HPDE6-E6E7 (cell line): ENCODE results near the gene RNF13.
"Not testable (repeated sequence)": the region's sequence is repeated elsewhere in the genome, so short reads cannot be mapped to it uniquely, and the experiment has no call there.

Source experiments
- DNase-seq: peaks from one replicate; pipeline ENCODE4 v3.0.0; 2011; ENCODE audit warnings: missing footprints; ENCODE audit errors: extremely low spot score

Gene RNF13

DNA sequence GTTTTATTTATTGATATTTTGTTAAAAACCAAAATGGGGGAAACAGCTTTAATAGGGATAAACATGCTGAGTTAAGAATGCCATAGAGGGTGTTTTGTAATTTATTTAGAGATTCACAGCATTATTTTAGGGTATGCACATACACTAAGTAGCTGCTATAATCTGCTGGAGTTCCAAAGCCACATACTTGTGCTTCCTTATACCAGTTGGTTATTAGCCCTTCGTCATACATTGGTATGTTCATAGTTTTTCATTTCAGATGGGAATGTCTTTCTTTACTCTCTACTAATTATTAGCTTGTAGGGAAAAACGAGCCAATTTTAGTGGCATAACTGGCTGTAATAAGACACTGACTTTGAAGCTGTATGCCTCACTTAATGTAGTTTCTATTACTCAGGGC is 82.8 kb downstream of the RNF13 start:
- no peak for DNase-seq

DNA sequence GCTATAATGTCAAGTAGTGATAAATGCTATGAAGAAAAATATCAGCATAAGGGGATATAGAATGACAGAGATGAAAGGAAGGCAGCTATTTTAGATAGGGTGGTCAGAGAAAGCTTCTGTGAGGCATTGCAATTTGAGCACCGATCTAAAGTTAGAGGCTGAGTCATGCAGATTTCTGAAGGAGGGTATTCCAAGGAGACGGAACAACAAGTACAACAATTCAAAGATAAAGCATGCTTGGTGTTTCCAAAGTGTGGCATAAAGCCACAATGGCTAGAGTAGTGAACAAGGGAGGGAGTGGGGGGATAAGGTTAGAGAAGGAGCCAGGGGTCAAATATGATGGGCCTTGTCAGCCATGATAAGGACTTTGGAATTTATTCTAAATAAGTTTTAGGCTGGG is 85.8 kb downstream of the RNF13 start:
- no peak for DNase-seq

DNA sequence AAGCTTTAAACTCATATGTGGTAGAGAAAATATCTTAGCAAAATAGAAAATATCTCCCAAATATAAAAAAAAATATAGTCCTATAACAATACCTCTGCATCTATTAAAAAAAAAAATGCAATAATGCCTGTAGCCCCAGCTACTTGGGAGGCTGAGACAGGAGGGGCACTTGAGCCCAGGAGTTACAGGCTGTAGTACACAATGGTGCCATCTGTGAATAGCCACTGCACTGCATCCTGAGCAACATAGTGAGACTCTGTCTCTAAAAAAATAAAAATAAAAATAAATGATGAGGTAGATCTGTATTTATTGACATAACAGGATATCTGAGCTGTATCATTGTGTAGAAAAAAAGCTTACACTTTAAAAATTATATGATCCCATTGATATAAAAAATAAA is 87.3 kb downstream of the RNF13 start:
- DNase-seq, result no peak

DNA sequence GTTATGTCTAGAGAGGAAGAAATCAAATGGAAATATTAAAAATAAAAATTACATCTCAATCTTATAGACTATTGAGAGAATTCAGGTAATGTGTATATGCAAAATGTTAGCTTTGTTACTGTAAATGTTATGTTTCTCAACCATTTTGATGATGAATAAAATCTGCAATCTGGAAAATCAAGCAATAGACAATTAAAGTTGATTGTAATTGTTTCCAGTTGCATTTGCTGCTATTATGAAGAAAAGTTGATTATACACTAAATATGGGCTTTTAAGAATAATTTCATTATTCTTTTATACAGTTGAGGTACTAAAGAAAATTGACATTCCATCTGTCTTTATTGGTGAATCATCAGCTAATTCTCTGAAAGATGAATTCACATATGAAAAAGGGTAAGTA is 88.8 kb downstream of the RNF13 start:
- no peak for DNase-seq

DNA sequence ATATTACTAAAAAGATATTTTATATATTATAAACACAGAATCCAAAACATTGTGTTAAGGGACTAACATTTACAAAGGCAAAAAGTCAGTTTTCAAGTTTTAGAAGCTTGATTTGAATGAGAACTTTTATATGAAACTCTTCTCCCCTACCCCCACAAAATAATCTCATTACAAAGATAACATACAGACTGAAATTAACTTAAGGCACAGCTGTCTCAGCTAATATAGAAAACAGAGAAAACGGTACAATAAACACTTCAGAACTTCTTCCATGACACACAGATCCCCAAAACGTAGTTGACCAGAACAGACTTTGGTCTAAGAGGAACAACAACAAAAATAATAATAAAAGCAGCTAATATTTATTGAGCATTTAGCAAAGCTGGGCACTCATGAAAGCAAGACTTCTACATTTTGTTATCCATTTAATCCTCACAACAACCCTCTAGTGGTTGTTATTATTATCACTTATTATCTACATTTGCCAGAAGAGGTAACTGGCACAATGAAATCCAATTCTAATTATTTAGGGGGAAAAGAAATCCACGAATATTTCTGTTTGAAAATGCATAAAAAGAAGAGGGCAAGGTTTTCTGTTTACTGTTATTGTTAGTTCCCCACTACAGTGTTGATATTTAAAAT is 89.6 kb downstream of the RNF13 start:
- DNase-seq, result no peak

DNA sequence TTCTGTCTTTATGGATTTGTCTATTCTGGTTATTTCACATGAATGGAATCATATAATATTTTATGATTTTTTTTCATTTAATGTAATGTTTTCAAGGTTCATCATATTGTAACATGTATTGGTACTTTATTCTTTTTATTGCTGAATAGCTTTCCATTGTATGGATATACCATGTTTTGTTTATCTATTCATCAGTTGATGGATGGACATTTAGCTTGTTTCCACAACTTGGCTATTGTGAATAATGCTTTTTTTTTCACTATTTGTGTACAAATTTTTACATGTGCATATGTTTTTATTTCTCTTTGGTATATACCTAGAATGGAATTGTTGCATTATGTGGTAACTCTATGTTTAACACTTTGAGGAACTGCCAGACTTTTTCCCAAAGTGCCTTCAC is 93.0 kb downstream of the RNF13 start:
- no peak for DNase-seq

DNA sequence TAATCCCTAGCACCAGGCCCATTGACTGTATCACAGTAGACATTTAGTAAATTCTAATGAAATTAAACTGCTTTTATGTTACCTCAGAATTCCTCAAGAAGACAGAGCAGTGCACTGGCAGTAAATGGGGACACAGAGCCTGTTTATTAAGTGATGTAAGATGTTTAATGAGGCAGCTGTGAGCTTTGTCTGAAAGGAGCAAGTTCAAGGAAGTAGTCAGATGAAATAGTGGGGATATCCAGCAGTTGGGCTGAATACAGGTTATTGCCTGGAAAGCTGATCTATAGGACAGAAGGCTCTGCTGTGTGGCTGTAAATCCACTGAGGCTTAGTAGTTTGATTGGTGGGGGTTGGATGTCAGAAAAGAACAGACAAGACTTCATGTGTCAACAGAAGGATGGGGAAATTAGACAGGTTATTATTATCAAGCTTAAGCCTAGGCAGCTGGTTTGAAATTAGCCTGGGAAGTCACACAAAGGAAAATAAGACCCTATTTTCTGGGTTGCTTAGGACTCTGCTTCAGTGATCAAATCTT is 95.5 kb downstream of the RNF13 start:
- DNase-seq, result no peak

DNA sequence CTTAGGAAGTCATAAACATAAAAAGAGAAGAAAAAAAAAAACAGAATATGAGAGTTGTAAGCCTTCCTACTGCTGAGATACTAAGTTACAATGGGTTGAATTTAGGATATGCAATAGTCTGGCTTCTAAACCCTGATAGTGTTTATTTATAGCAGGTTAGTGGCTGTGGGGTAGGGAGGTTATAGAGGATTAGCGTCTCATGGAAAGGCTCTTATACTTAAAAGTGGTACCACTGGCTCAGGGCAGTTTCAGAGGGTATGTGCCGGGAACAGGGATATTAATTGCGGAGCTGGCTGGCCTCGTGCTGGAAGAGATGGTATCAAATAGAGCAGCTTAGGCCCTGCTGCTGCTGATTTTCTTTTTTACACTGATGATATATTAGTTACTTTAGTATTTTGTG is 96.9 kb downstream of the RNF13 start:
- no peak for DNase-seq

DNA sequence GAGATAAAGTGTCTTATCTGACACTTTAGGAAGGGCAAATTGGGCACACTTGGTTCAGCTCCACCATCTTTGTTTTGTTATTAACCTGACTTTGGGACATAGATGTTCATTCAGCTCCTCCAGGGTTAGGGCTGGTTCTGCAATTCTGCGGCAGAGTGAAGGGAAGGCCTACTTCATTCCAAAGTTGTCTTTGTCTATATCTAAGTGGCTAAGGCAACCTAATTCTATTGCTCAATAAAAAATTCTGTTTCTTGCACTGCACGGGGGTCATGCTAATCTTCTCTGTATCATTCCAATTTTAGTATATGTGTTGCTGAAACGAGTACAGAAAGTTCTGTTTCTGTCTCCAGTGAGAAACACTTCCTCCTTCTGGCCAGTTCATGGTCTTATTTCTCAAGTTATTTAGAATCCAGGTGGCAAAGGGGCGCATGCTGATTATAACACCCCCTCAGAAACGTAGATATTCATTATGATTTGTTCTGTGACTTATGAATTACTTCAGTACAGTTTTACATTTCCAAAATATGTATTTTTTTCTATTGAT is 104.2 kb downstream of the RNF13 start:
- DNase-seq, result no peak

DNA sequence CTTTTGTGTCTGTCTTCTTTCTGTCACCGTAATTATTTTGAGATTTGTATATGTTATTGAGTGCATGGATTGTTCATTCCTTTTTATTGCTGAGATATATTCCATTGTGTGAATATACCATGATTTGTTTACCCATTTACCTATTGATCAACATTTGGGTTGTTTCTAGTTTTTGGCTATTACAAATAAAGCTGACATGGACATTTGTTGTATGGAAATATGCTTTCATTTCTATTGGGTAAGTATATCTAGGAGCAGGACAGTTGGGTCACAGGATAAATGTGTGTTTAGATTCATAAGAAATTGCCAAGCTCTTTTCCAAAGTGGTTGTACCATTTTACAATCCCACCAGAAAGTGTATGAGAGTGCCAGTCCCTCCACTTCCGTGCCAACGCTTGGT is 106.5 kb downstream of the RNF13 start:
- no peak for DNase-seq

DNA sequence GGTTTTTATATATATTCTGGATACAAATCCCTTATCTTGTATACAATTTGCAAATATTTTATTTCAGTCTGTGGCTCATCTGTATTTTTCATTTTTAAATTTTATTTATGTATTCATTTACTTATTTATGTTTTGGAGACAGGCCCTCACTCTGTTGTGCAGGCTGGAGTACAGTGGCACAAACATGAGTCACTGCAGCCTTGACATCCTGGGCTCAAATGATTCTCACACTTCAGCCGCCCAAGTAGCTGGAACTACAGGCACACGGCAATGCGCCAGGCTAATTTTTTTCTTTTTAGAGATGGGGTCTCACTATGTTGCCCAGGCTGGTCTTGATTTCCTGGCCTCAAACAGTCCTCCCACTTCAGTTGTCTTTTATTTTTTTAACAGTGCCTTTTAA is 107.1 kb downstream of the RNF13 start:
- DNase-seq, result no peak

DNA sequence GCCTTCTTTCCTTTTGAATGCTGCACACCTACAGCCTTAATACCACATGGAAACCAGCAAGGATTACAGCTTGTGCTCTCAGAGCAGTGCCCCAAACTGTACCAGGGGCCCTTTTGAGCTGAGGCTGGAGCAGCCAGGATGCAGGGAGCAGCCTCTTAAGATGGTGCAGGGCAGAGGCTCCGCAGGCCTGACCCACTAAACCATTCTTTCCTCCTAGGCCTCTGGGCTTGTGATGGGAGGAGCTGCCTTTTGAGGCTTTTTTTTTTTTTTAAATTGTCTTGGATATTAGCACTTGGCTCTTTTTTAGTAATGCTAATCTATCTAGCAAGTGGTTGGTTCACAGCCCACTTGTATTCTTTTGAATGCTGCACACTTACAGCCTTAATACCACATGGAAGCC is 120.0 kb downstream of the RNF13 start:
- no peak for DNase-seq

DNA sequence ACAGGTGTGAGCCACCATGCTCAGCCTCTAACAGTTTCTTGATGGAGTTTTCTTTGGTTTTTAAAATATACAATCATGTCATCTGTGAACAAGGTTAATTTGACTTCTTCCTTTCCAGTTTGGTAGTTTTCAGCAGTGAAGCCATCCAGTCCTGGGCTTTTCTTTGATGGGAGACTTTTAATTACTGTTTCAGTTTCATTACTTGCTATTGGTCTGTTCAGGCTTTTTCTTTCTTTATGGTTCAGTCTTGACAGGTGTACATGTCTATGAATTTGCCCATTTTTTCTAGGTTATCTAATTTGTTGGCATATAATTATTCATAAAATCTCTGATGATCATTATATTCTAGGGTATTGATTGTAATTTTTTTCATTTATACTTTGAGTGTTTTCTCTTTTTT is 120.8 kb downstream of the RNF13 start:
- no peak for DNase-seq

DNA sequence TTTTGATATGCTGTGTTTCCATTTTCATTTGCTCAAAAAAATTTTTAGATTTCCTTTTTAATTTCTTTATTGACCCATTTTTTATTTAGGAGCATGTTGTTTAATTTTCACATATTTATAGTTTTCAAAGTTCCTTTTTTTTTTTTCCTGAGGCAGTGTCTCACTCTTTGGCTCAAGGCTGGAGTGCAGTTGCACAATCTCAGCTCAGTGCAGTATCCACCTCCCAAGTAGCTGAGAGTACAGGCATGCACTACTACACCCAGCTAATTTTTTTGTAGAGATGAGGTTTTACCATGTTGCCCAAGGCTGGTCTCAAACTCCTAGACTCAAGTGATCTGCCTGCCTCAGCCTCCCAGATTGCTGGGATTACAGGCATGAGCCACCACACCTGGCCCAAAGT is 121.5 kb downstream of the RNF13 start:
- no peak for DNase-seq

DNA sequence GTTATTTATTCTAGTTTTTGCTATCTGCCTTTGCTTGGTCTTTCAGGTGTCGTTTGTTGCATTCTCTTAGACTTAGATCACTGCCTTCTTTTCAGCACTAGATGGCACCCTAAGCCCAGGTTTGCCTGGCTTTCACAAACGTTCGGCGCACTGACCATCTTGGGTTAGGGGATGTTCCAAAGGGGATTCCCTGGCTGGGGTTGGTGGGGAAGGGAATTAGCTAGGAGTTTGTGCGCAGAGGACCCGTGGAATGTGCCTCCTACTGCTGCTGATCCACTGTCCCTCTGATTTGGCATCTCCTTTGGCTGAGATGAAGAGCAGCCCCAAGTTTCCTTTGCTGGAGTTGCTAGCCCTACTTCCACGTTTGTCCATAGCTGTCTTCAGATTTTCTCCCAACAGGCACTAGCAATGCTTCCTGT is 123.8 kb downstream of the RNF13 start:
- DNase-seq, result peak; percentile 44

DNA sequence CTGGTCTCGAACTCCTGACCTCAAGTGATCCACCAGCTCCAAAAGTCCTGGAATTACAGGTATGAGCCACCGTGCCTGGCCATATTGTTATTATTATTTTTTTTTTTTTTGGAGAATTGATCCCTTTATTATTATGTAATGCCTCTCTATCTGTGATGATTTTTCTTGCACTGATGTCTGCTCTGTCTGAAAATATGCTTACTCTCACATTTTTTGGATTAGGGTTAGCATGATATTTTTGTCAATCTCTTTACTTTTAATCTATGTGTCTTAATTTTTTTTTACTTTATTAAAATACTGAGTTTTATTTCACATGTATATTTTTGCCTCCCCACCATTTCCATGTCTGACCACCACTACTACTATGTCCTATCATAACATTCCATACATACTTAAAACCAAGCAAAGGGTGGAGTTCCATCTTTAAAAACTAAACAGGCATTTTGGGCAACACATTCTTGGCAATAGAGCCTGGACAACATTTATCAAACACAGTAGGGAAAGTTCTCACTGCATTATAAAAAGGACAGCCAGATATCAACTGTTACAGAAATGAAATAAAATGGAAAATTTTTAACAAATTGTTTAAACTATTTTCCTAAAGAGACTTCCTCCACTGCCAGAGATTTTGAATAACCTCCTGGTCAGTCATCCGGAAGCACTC is 125.5 kb downstream of the RNF13 start:
- DNase-seq, result not testable (repeated sequence)

DNA sequence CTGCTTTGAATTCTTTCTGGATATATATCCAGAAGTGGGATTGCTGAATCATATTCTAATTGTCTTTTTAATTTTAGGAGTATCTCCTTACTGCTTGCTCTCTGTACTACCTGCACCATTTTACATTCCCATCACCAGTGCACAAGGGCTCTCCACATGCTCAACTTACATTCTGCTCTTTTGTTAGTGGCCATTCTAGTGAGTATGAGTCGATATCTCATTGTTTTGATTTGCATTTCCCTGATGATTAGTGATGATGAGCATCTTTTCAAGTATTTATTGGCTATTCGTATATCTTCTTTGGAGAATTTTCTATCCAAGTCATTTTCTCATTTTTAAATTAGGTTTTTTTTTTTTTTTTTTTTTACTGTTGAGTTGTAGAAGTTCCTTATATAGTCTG is 128.2 kb downstream of the RNF13 start:
- no peak for DNase-seq

DNA sequence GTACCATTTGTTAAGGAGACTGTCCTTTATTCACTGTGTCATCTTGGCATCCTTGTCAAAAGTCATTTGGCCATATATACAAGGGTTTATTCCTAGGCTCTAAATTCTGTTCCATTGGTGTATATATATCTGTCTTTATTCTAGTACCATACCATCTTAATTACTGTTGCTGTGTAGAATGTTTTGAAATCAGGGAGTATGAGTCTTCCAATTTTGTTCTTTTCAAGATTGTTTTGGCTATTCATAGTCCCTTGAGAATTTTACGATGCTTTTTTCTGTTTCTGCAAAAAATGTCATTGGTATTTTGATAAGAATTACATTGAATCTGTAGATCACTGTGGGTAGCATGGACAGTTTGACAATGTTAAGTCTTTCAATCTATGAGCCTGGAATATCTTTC is 128.9 kb downstream of the RNF13 start:
- no peak for DNase-seq

DNA sequence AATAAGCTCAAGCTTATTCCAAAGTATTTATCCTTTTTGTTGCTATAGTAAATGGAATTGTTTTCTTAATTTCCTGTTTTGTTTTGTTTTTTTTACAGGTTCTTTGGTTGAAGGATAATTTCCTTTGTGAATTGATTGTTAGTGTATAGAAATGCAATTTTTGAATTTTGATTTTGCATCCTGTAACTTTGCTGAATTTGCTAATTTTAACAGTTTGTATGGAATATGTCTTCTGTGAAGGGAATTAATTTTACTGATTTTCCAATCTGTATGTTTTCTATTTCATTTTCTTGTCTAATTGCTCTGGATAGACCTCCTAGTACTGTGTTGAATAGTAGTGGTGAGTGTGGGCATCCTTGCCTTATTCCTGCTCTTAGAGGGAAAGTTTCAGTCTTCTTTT is 129.4 kb downstream of the RNF13 start:
- DNase-seq, result no peak

DNA sequence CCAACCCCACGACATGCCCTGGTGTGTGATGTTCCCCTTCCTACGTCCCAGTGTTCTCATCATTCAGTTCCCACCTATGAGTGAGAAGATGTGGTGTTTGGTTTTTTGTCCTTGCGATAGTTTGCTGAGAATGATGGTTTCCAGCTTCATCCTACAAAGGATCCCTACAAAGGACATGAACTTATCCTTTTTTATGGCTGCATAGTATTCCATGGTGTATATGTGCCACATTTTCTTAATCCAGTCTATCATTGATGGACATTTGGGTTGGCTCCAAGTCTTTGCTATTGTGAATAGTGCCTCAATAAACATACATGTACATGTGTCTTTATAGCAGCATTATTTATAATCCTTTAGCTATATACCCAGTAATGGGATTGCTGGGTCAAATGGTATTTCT is 131.0 kb downstream of the RNF13 start:
- not testable (repeated sequence) for DNase-seq

DNA sequence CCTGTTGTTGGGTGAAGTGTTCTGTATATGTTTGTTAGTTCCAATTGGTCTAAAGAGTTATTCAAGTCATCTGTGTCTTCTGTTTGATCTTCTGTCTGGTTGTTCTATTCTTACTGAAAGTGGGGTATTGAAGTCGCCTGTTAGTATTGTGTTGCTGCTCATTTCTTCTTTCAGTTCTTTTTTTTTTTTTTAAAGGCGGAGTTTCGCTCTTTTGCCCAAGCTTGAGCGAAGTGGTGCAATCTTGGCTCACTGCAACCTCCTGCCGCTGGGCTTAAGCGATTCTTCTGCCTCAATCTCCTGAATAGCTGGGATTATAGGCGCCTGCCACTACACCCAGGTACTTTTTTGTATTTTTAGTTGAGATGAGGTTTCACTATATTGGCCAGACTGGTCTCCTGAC is 134.2 kb downstream of the RNF13 start:
- no peak for DNase-seq

DNA sequence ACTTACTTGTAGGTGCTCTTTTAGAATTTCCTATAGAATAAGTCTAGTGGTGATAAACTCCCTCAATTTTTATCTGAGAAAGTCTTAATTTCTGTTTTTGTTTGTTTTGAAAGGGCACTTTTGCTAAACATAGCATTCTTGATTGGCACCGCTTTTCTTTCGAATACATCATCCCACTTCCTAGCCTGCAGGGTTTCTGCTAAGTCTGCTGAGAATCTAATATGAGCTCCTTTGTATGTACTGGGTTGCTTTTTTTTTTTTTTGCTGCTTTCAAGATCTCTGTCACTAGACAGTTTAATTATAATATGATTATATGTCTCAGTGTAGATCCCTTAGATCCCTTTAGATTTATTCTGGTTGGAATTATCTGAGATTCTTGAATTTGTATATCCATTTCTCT is 136.2 kb downstream of the RNF13 start:
- no peak for DNase-seq

DNA sequence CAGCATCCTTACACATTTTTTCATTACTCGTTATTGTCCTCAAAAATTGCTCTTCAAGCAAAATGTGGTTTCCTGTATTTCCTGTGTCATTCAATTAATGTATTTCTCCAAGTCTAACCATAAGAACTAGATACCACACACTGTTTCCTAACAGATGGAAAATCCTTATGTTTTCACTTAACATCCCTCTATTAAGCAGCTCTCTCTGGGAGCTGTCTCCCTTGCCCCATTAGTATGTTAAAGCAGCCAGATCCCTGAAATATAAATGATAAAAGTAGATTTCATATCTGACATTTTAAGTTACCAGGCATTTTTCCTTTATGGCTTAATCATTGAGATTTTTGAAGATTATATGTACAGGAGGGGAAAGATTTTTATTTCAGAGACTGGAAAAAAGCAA is 141.8 kb downstream of the RNF13 start:
- no peak for DNase-seq
